ENCODE data around the gene LIN37. TPM values are rescaled to one million over a fixed set of nuclear protein-coding genes. Genes with fewer than 3 reads are reported as not detected.

Gene LIN37
- total and polyA plus RNA-seq, 2 of the 13 experiments (the other 11 are each of a cell fraction or from before 2014, with no cell fraction given): 6.3 to 8.7 TPM

DNA sequence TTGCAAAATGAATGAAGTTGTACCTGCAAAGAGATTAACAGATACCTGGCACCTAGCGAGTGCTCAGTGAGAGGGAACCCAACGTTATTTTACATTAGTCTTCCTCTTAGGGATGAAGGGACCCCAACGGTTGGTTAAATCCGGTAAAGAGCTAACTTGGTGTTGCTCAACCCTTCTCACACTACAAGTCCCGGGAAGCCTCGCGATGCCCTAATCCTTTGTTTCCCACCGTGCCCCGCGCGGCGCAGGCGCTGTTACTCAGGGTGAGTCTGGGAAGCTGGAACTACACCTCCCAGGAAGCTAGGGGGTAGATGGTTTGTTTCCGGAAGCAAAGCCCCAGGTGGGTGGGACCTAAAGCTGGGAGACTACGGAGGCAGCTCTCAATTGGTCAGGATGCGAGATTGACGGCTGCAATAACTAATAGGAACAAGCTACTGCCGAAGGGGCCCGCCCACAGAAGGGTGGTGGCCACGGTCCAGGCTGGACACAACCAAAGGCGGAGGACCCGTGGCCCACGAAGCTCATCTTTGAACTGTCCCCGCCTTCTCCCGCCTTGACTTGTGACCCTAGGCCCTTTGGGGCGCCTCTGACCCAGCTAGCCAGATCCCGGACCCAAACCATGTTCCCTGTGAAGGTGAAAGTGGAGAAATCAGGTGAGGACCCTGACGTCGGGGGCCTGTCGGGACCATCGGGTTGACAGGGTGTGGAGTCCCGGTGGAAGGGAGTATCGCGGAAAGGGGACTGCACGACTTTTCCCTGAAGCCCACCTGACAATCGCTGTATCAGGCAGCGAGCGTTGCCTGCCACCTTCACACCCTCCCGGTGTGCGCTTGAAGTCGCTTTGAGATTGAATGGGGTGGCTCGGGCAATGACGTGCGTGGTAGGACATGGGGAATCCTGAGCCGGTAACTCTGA, at the start of gene LIN37 (continued):
- TF ChIP-seq, protein P1, sequence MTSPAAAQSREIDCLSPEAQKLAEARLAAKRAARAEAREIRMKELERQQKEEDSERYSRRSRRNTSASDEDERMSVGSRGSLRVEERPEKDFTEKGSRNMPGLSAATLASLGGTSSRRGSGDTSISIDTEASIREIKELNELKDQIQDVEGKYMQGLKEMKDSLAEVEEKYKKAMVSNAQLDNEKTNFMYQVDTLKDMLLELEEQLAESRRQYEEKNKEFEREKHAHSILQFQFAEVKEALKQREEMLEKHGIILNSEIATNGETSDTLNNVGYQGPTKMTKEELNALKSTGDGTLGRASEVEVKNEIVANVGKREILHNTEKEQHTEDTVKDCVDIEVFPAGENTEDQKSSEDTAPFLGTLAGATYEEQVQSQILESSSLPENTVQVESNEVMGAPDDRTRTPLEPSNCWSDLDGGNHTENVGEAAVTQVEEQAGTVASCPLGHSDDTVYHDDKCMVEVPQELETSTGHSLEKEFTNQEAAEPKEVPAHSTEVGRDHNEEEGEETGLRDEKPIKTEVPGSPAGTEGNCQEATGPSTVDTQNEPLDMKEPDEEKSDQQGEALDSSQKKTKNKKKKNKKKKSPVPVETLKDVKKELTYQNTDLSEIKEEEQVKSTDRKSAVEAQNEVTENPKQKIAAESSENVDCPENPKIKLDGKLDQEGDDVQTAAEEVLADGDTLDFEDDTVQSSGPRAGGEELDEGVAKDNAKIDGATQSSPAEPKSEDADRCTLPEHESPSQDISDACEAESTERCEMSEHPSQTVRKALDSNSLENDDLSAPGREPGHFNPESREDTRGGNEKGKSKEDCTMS (CRISPR knock-in tag; conservative IDR thresholded peaks at IDR 0.05): no peak
- TF ChIP-seq ZNF451 (CRISPR knock-in tag; IDR thresholded peaks at IDR 0.05) (0 out of 2 replicates have a peak, but pooled peaks have one; percentile 49), HDAC6 (IDR thresholded peaks at IDR 0.05; ENCODE audit: low read depth, low read length) (no peak), ZNF17 (CRISPR knock-in tag; IDR thresholded peaks at IDR 0.05) (no peak), DR1 (CRISPR knock-in tag; IDR thresholded peaks at IDR 0.05) (0 out of 2 replicates have a peak, but pooled peaks have one; percentile 52), MZF1 (CRISPR knock-in tag; IDR thresholded peaks at IDR 0.05; ENCODE audit: borderline replicate concordance) (no peak), SIN3B (IDR thresholded peaks at IDR 0.05; ENCODE audit: low read length) (peak; percentile 24; the same call in 1 of the 2 replicates), ZNF816 (CRISPR knock-in tag; IDR thresholded peaks at IDR 0.05; ENCODE audit: borderline replicate concordance) (no peak), ZMYM3 (CRISPR knock-in tag; IDR thresholded peaks at IDR 0.05) (0 out of 2 replicates have a peak, but pooled peaks have one; percentile 13), SAP130 (CRISPR knock-in tag; IDR thresholded peaks at IDR 0.05; ENCODE audit: low read depth) (peak; percentile 90), NR3C1 (CRISPR knock-in tag; IDR thresholded peaks at IDR 0.05) (no peak), ATF1 (CRISPR knock-in tag; IDR thresholded peaks at IDR 0.05) (peak; percentile 85), RAD21 (CRISPR knock-in tag; IDR thresholded peaks at IDR 0.05) (no peak), ZNF709 (CRISPR knock-in tag; IDR thresholded peaks at IDR 0.05) (no peak), PCBP1 (IDR thresholded peaks at IDR 0.05; ENCODE audit: borderline replicate concordance, low read depth, low read length) (no peak), ZNF530 (CRISPR knock-in tag; IDR thresholded peaks at IDR 0.05; ENCODE audit: low read depth) (no peak), TGIF2 (CRISPR knock-in tag; IDR thresholded peaks at IDR 0.05) (no peak), SMARCC2 (IDR thresholded peaks at IDR 0.05) (no peak)
- TF ChIP-seq, protein P2, sequence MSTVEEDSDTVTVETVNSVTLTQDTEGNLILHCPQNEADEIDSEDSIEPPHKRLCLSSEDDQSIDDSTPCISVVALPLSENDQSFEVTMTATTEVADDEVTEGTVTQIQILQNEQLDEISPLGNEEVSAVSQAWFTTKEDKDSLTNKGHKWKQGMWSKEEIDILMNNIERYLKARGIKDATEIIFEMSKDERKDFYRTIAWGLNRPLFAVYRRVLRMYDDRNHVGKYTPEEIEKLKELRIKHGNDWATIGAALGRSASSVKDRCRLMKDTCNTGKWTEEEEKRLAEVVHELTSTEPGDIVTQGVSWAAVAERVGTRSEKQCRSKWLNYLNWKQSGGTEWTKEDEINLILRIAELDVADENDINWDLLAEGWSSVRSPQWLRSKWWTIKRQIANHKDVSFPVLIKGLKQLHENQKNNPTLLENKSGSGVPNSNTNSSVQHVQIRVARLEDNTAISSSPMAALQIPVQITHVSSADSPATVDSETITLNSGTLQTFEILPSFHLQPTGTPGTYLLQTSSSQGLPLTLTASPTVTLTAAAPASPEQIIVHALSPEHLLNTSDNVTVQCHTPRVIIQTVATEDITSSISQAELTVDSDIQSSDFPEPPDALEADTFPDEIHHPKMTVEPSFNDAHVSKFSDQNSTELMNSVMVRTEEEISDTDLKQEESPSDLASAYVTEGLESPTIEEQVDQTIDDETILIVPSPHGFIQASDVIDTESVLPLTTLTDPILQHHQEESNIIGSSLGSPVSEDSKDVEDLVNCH (CRISPR knock-in tag; IDR thresholded peaks at IDR 0.05): no peak
- TF ChIP-seq, protein P3, sequence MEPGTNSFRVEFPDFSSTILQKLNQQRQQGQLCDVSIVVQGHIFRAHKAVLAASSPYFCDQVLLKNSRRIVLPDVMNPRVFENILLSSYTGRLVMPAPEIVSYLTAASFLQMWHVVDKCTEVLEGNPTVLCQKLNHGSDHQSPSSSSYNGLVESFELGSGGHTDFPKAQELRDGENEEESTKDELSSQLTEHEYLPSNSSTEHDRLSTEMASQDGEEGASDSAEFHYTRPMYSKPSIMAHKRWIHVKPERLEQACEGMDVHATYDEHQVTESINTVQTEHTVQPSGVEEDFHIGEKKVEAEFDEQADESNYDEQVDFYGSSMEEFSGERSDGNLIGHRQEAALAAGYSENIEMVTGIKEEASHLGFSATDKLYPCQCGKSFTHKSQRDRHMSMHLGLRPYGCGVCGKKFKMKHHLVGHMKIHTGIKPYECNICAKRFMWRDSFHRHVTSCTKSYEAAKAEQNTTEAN (CRISPR knock-in tag; conservative IDR thresholded peaks at IDR 0.05): no peak
- TF ChIP-seq, protein P4, sequence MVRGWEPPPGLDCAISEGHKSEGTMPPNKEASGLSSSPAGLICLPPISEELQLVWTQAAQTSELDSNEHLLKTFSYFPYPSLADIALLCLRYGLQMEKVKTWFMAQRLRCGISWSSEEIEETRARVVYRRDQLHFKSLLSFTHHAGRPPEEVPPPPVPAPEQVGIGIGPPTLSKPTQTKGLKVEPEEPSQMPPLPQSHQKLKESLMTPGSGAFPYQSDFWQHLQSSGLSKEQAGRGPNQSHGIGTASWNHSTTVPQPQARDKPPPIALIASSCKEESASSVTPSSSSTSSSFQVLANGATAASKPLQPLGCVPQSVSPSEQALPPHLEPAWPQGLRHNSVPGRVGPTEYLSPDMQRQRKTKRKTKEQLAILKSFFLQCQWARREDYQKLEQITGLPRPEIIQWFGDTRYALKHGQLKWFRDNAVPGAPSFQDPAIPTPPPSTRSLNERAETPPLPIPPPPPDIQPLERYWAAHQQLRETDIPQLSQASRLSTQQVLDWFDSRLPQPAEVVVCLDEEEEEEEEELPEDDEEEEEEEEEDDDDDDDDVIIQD (CRISPR knock-in tag; IDR thresholded peaks at IDR 0.05; ENCODE audit: low read depth): no peak
- TF ChIP-seq, protein P5, sequence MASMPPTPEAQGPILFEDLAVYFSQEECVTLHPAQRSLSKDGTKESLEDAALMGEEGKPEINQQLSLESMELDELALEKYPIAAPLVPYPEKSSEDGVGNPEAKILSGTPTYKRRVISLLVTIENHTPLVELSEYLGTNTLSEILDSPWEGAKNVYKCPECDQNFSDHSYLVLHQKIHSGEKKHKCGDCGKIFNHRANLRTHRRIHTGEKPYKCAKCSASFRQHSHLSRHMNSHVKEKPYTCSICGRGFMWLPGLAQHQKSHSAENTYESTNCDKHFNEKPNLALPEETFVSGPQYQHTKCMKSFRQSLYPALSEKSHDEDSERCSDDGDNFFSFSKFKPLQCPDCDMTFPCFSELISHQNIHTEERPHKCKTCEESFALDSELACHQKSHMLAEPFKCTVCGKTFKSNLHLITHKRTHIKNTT (CRISPR knock-in tag; IDR thresholded peaks at IDR 0.05): no peak
